B cell (primary cell): ENCODE results near the gene TNNT3. TPM values are rescaled to one million over a fixed set of nuclear protein-coding genes. Genes with fewer than 3 reads are reported as not detected.

Experiments
- ATAC-seq: fragments of 200-7000 bp; cut with Tn5 transposase; one replicate; pipeline ENCODE4 v1.10.0; 2021; ENCODE audit warnings: low read depth, mild to moderate bottlenecking, moderate number of reproducible peaks, moderate library complexity
- CTCF ChIA-PET: fragments of 350-600 bp; sonication (Branson Sonifier 250); formaldehyde crosslinking; loops from one replicate; lab custom pipeline; 2021; ENCODE audit warnings: antibody characterized with exemption, inconsistent platforms; lab: Charles Lee
- POLR2A ChIA-PET: fragments of 350-600 bp; sonication (Branson Sonifier 250); formaldehyde crosslinking; loops from one replicate; lab custom pipeline; 2021; ENCODE audit warnings: antibody characterized with exemption; lab: Charles Lee
- DNase-seq: peaks from one replicate; pipeline ENCODE4 v3.0.0; 2013
- H2AFZ ChIP-seq: 2 replicates; pipeline ENCODE4 v1.6.1; 2012; ENCODE audit warnings: mild to moderate bottlenecking, low read depth, low read length; ENCODE audit not compliant: insufficient read depth, poor library complexity, severe bottlenecking
- H3K27ac ChIP-seq, 2 donors: 1 replicate in 1 of 2; 2 replicates in 1 of 2; pipeline ENCODE4 v1.5.1; 2012 to 2013; ENCODE audit warnings: low read length in 2 of 2, mild to moderate bottlenecking in 2 of 2, moderate library complexity in 1 of 2
- H3K27me3 ChIP-seq, 4 experiments: fragments of 200-600 bp in 1 of 4; sonication (generic) in 1 of 4; replicated peaks in 1 of 4; 1 replicate in 2 of 4; 2 replicates in 2 of 4; pipeline versions ENCODE4 v1.6.1 to v1.7.0; 2013 to 2016; ENCODE audit warnings: low read length in 3 of 4, mild to moderate bottlenecking in 2 of 4, mixed read lengths in 1 of 4, moderate library complexity in 1 of 4; ENCODE audit not compliant: insufficient read depth in 4 of 4, control insufficient read depth in 3 of 4; ENCODE audit errors: control extremely low read depth in 1 of 4
- H3K36me3 ChIP-seq, 2 experiments: replicated peaks in 1 of 2; 1 replicate in 1 of 2; 2 replicates in 1 of 2; pipeline versions ENCODE4 v1.6.1 to v1.7.1; 2013; ENCODE audit warnings: low read length in 1 of 2; ENCODE audit not compliant: insufficient read depth in 2 of 2, control insufficient read depth in 1 of 2; ENCODE audit errors: control extremely low read depth in 1 of 2, extremely low read depth in 1 of 2
- H3K4me1 ChIP-seq, 2 donors: fragments of 200-600 bp in 1 of 2; sonication (generic) in 1 of 2; 1 replicate in 1 of 2; 2 replicates in 1 of 2; pipeline versions ENCODE4 v1.5.1 to v1.6.1; 2013 to 2017; ENCODE audit warnings: low read length in 2 of 2; ENCODE audit not compliant: control insufficient read depth in 2 of 2, insufficient read depth in 2 of 2
- H3K4me2 ChIP-seq: replicated peaks from 2 replicates; pipeline ENCODE3; 2012; ENCODE audit warnings: mild to moderate bottlenecking, low read depth, low read length; ENCODE audit not compliant: poor library complexity, severe bottlenecking
- H3K4me3 ChIP-seq, 5 experiments: fragments of 200-600 bp in 1 of 5; sonication (generic) in 1 of 5; 1 replicate in 3 of 5; 2 replicates in 2 of 5; pipeline versions ENCODE4 v1.5.1 to v1.7.0; 2011 to 2016; ENCODE audit warnings: low read length in 4 of 5, mild to moderate bottlenecking in 4 of 5, low read depth in 2 of 5, control low read depth in 1 of 5, moderate library complexity in 1 of 5; ENCODE audit not compliant: insufficient read depth in 1 of 5; ENCODE audit errors: control extremely low read depth in 1 of 5, extremely low read depth in 1 of 5
- H3K79me2 ChIP-seq: fragments of 200-600 bp; sonication (generic); one replicate; pipeline ENCODE4 v1.6.0; 2016; ENCODE audit warnings: low read length; ENCODE audit not compliant: control insufficient read depth, insufficient read depth
- H3K9ac ChIP-seq: fragments of 200-600 bp; sonication (generic); 2 replicates; pipeline ENCODE4 v1.6.1; 2017; ENCODE audit warnings: mild to moderate bottlenecking, low read length, moderate library complexity
- H3K9me3 ChIP-seq, 3 donors: one replicate each; pipeline versions ENCODE4 v1.6.1 to v1.7.1; 2013; ENCODE audit warnings: low read length in 2 of 3; ENCODE audit not compliant: control insufficient read depth in 2 of 3, insufficient read depth in 1 of 3; ENCODE audit errors: control extremely low read depth in 1 of 3
- H4K20me1 ChIP-seq: 2 replicates; pipeline ENCODE4 v1.6.0; 2012; ENCODE audit warnings: mild to moderate bottlenecking, low read length; ENCODE audit not compliant: insufficient read depth, control insufficient read depth, poor library complexity, severe bottlenecking
- H3K27ac Mint-ChIP-seq: one replicate; pipeline ENCODE4 v1.8.0; 2021; ENCODE audit warnings: mixed read lengths
- H3K27me3 Mint-ChIP-seq: one replicate; pipeline ENCODE4 v1.8.0; 2021; ENCODE audit warnings: mixed read lengths
- H3K4me1 Mint-ChIP-seq: one replicate; pipeline ENCODE4 v1.8.0; 2021; ENCODE audit warnings: mixed read lengths
- H3K4me3 Mint-ChIP-seq: one replicate; pipeline ENCODE4 v1.8.0; 2021; ENCODE audit warnings: mixed read lengths
- H3K9me3 Mint-ChIP-seq: one replicate; pipeline ENCODE4 v1.8.0; 2022; ENCODE audit warnings: mixed read lengths; ENCODE audit not compliant: insufficient read depth
- CTCF ChIP-seq: fragments of 200-600 bp; IDR thresholded peaks from one replicate; pipeline ENCODE4 v1.8.0; 2022; ENCODE audit warnings: antibody characterized with exemption, mild to moderate bottlenecking
- EZH2 ChIP-seq: IDR thresholded peaks from 2 replicates; pipeline ENCODE4 v1.6.1; 2012; ENCODE audit warnings: borderline replicate concordance, low read depth, mild to moderate bottlenecking, moderate library complexity, low read length; ENCODE audit not compliant: insufficient read depth, poor library complexity, severe bottlenecking
- WGBS: methylation state at CpG from one replicate; pipeline ENCODE4 v1.1.5; 2013; ENCODE audit warnings: missing lambda C conversion rate; ENCODE audit not compliant: insufficient coverage; 5-methylcytosine and 5-hydroxymethylcytosine counted together
- intact Hi-C: fragments of 100-400 bp; cut with micrococcal nuclease; formaldehyde crosslinking; loops from one replicate; pipeline ENCODE4 v1.10.0; 2022
- polyA plus RNA-seq: library from polyadenylated mRNA; depleted of rRNA; stranded (reverse); fragments of >200 nt; gene quantifications from 2 replicates; pipeline ENCODE4 v1.2.3, GENCODE V29; 2012
- total RNA-seq, 2 donors: library from RNA; stranded (reverse); fragments of 120-200 nt in 1 of 2; gene quantifications; 1 replicate in 1 of 2; 2 replicates in 1 of 2; pipeline versions ENCODE4 v1.2.3 to v1.2.4, GENCODE V29; 2013 to 2022

TNNT3 gene
- total and polyA plus RNA-seq, 2 donors (not counting 1 experiment from before 2014, with no cell fraction given): 2.5 to 10.0 TPM

GRCh38 chr11:1932681-1933080, 13.2 kb downstream of the TNNT3 start:
- no peak for ATAC-seq
- no peaks in the 10 kb centered on the region for H3K9me3 ChIP-seq
- Mint-ChIP-seq H3K4me1 (no peaks in the 10 kb centered on the region), H3K9me3 (no peaks in the 10 kb centered on the region), H3K27ac (no peak overlapping the region), H3K4me3 (no peak overlapping the region), H3K27me3 (peaks cover 25% of the 10 kb centered on the region)
- H3K27me3 ChIP-seq: peaks cover 0 to 14% (median 2%) of the 10 kb centered on the region in 4 experiments
- ChIA-PET POLR2A (no interaction called here), CTCF (interaction anchor here (0.7 to 1.4 kb wide), 2 partner anchors 50 to 104 kb away, joined by 3 read pairs; no protein-coding TSS in a partner anchor)
- no peaks in the 10 kb centered on the region for H3K36me3 ChIP-seq
- WGBS: 98% methylated on average over 3 of the region's 4 CpGs
- H2AFZ ChIP-seq: no peak overlapping the region
- H3K79me2 ChIP-seq: no peaks in the 10 kb centered on the region
- H3K27ac ChIP-seq: no peak overlapping the region
- no peak for DNase-seq
- H3K9ac ChIP-seq: no peak overlapping the region
- intact Hi-C loops: no loop called here
- no peak overlapping the region for H3K4me3 ChIP-seq
- H3K4me2 ChIP-seq: no peak overlapping the region
- TF ChIP-seq EZH2 (no peak), CTCF (no peak)
- no peaks in the 10 kb centered on the region for H4K20me1 ChIP-seq
- no peaks in the 10 kb centered on the region for H3K4me1 ChIP-seq

GRCh38 chr11:1933416-1934334, 14.2 kb downstream of the TNNT3 start:
- 93% methylated on average over 18 of the region's 18 CpGs for WGBS
- DNase-seq: no peak

More at GRCh38 chr11:1933416-1934334, 14.2 kb downstream of the TNNT3 start:
- H3K27me3 ChIP-seq: peaks cover 0 to 9% (median 2%) of the 10 kb centered on the region in 4 experiments
- H3K9me3 ChIP-seq: no peaks in the 10 kb centered on the region
- intact Hi-C loops: no loop called here
- no peak overlapping the region for H3K27ac ChIP-seq
- no peak overlapping the region for H3K9ac ChIP-seq
- H3K36me3 ChIP-seq: no peaks in the 10 kb centered on the region
- ATAC-seq: no peak
- H3K79me2 ChIP-seq: no peaks in the 10 kb centered on the region
- Mint-ChIP-seq H3K4me3 (no peak overlapping the region), H3K4me1 (no peaks in the 10 kb centered on the region), H3K9me3 (no peaks in the 10 kb centered on the region), H3K27ac (no peak overlapping the region), H3K27me3 (peaks cover 25% of the 10 kb centered on the region)
- H3K4me1 ChIP-seq: no peaks in the 10 kb centered on the region
- no peak overlapping the region for H3K4me3 ChIP-seq
- CTCF ChIA-PET: interaction anchor here (1.0 to 1.4 kb wide), 3 partner anchors 51 to 240 kb away, joined by 3 read pairs; no protein-coding TSS in a partner anchor
- H2AFZ ChIP-seq: no peak overlapping the region
- H4K20me1 ChIP-seq: no peaks in the 10 kb centered on the region
- no peak overlapping the region for H3K4me2 ChIP-seq
- TF ChIP-seq EZH2 (no peak), CTCF (no peak)
- POLR2A ChIA-PET: no interaction called here
